Activated T-cell treated with anti-CD3 and anti-CD28 coated beads for 4 hours (primary cell): ENCODE data around the gene PPP2R2C.

Experiments
- DNase-seq: peaks from one replicate; pipeline ENCODE4 v3.0.0-alpha.2; 2020

PPP2R2C gene

DNA sequence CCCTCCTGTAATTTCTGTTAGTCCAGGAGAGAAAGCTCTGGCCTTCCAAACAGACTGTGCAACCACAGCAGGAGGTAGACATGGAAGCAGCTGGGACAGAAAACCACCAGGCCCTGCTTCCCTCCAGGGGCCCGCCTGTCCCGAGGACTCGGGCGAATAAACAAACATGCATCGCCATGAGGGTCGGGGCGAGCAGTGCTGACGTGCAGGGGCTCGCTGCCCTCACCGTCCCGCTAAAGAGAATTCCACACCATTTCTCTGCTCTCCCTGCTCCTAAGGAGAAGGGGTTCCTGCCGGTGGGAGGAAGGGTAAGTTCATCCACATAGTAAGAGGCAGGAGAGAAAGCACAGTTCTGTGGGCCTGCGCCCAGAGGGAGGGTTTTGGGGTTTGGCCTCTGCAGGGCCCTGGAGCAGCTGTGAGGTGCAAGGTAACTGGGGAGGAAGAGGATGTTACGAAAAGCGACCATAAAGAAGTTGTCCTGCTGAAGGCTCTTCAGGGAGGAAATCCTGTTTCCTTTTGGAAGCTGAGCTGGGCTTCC lies 147.9 kb downstream of the PPP2R2C start:
- DNase-seq = no peak

DNA sequence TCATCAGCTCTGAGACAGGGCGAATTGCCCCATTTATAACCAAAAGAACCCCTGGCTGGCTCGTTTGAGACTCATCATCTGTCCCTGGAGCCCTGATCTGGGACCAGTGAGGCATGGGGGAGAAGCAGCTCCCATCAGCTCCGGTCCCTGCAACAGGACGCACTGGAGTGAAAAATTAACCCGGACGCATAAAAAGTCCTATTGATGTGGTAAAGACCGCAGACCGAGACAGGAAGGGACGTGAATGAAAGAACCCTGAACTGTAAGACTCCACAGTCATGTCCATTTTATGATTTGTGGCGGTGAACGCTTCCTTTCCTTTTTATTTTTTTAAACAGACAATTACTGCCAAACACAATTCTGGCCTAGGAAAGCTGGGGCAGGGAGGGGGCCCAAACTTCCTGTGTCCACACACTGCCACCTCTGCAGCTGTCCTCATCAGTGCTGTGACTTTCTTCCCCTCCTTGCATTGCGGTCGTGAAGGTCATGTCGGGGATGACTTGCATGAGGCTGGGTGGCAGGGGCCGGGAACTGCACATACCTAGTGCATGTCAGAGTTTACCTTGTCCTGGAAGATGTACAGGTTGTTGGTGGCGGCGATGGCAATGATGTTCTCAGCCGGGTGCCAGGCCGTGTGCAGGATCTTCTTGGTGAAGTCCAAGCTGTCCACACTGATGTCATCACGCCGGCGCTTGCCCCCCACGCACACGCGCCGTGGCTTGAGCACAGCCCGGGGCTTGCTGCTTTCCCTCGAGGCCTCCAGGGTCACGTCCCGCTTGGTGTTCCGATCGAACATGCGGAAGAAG lies 149.4 kb downstream of the PPP2R2C start:
- DNase-seq = no peak

DNA sequence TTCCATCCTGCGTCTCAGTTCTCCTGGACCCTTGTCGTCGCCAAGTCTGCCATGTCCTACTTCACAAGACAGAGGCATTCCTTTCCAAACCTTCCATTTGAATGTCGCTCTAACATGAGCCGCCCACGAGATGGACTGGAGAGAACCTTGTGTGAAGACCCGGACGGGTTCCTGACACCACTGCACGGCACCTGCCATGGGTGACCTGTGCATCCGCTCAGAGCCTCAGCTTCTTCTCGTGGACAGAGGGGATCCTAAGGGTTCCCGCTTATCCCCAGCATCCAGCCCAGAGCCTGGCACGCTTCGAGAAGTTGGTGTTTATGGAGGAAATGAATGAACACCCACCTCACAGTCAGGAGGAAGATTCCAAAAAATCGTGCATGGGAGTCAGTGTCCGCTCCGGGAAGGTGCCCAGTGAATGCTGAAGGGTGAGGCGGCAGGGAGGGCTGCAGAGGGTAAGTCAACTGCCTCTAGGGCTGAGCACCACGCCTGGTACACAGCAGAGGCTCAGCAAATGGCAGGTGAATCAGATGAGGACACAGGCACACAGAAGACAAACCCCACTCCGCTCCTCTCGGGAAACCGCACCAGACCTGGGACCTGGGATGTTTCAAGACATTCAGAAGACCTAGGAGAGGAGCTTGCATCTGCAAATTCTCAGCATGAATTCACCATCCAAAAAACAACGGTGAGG lies 150.2 kb downstream of the PPP2R2C start:
- no peak for DNase-seq

DNA sequence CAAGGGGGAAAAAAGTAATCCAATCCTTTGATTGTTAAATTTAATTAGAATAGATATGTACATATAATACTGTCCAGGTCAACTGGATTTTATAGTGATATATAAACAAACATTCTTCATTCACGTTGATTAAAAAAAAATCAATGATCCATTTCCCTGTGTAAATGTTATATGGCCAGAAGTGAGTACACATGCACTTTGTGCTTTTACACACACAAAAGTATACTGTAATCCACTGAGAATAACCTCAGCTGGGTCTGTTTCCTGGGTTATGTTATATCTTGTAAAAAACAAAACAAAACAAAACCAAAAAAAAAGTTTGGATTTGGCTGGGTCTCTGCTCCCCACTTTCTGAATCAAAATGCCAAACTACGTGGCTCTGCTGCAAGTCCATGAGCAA lies 151.1 kb downstream of the PPP2R2C start:
- DNase-seq = no peak

DNA sequence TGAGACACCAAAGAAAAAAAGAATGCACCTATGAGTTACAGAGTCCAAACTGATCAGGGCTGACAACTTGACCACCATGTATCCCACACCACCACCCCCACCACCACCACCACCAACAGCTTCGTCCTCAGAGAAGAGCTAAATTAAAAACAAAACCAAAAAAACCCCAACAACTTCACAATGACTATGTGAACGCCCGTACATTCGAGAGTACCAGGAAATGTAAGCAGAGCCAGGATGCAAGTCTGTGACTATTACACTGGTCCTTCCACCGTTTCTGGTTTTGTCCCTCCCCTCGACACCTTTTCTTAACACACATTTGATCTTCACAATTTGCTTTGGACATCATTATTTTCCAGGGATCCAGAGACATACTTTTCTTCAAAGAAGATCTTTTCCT lies 151.8 kb downstream of the PPP2R2C start:
- DNase-seq = no peak

DNA sequence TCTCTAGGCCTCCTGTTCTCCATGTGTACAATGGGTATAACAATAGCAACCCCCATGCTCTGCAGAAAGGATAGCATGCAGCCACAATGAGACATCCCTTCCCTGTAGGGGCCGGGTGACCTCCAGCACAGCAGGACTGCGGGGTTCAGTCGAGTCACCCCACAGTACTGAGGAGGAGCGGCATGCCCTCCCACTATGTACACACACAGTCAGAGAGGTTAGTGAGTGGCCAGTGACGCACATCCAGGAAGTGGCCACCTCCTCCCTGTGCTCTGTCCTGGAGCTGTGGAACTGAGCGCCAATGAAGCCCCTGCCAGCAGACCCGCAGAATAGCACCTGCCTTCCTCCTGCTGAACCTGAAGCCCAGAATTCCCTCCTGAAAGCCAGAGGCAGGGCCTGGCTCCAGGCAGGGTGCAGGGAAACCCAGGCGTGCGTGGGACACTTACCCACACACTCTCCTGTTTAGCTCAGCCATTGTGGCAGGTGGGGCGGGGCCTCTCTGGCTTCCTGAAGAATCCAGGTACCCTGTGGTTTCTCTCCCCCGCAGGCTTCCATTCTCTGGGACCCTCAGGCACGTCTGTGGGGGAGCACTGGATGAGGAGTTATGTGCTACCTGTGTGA lies 152.8 kb downstream of the PPP2R2C start:
- no peak for DNase-seq

DNA sequence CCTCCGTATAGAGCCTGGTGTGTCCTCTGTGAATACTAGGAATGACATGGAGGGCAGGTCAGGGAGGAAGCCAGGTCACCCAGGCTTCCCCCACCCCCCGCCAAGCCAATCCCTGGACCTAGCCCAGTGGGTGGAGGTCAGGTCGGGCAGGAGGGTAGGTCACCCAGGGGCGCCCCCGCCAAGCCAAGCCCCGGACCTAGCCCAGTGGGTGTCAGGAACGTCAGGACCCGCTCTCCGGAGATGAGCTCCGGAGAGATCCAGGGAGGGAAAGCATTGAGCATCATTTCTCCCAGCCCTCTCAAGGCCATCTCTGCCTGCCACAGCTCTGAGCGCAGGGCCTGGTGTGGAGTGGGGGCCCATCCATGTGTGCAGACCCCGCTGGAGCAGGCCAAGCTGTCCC lies 154.2 kb downstream of the PPP2R2C start:
- no peak for DNase-seq

DNA sequence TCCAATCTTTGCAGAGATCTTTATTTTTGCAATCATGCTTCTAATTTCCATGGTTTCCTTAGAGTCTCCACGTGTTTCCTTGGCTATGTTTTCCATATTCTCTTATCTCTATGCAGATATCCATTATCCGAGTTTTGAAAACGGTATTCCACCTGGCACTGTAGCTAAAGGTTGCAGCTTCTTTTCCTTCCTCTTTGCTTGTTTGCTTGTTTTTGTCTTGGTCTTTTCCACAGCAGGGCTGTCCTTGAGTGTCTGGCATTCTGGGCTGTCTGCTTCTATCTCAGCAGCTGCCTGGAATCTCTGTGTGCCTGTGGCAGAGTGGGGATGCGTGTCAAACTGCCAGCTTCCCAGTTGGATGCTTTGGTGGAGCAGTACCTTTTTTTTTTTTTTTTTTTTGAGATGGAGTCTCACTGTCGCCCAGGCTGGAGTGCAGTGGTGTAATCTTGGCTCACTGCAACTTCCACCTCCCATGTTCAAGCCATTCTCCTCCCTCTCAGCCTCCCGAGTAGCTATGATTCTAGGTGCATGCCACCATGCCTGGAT lies 155.9 kb downstream of the PPP2R2C start:
- no peak for DNase-seq

DNA sequence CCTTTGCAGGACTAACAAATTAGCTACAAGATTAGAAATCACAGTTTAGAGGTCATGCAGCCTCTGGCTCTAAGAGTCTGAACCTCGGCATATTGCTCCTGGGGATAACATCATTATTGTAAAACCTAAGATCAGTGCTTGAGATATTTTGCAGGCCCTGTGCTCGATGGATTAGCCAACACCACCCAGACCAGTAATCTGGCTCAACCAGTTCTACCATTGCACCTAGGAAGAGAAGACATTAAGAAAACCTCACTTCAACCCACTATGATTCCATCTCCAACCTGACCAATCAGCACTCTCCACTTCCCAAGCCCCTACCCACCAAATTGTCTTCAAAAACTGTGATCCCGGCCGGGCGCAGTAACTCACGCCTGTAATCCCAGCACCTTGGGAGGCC lies 159.2 kb downstream of the PPP2R2C start:
- DNase-seq = no peak

DNA sequence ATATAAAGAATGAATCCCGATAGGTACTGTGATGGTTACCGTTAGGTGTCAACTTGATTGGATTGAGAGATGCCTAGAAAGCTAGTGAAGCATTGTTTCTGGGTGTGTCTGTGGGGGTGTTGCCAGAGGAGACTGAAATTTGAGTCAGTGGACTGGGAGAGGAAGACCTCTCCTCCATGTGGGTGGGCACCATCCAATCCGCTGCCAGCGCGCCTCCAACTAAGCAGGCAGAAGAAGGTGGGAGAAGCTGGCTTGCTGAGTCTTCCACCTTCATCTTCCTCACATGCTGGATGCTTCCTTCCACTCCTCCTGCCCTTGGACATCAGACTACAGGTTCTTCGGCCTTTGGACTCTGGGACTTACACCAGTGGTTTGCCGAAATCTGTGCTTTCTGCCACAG lies 162.6 kb downstream of the PPP2R2C start:
- no peak for DNase-seq

DNA sequence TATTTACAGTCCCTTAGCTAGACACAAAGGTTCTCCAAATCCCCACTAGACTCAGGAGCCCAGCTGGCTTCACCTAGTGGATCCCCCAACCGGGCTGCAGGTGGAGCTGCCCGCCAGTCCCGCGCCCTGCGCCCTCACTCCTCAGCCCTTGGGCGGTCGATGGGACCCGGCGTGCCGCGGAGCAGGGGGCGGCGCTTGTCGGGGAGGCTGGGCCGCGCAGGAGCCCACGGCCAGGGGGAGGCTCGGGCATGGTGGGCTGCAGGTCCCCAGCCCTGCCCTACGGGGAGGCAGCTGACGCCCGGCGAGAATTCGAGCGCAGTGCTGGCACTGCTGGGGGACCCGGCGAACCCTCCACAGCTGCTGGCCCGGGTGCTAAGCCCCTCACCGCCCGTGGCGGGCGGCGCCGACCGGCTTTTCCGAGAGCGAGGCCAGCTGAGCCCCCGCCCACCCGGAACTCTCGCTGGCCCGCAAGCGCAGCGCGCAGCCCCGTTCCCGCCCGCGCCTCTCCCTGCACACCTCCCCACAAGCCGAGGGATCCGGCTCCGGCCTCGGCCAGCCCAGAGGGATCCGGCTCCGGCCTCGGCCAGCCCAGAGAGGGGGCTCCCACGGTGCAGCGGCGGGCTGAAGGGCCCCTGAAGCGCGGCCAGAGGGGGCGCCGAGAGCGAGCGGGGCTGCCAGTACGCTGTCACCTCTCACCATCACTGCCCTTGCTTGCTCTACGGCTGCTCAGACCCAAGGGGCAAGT lies 163.3 kb downstream of the PPP2R2C start:
- DNase-seq = no peak

DNA sequence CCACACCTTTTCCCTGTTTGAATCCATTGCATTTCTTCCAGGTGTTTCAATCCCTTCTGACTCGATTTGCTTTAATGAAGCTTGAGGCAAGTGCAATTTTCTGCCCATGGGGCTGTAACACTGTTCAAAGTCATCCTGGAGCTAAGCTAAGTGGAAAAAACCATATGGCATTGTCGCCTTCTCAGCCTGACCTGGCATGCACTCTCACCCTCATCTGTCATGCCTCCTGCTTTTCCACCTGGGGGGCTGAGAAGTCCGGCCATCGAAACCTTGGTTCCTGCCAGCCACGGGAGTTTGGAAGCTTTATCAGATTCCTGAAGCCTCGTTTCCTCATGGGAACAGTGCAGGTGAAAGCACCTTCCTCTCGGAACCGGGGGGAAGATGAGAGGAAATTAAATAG lies 164.5 kb downstream of the PPP2R2C start:
- DNase-seq = no peak

DNA sequence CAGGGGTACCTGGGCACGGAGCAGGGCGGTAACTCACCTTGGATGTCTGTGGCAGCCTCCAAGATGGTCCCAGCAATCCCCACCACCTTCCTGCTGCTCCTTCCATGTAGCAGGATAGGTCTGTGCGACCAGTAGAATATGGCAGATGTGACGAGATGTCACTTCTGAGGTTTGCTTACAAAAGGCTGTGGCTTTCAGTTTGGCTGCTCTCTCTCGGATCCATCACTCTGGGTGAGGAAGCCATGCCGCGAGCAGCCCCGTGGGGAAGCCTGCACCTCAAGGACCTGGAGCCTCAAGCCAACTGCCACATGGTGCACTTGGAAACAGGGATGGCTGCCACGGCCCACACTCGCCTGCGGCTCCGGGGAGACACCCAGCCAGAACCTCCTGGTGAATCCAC lies 165.2 kb downstream of the PPP2R2C start:
- no peak for DNase-seq

DNA sequence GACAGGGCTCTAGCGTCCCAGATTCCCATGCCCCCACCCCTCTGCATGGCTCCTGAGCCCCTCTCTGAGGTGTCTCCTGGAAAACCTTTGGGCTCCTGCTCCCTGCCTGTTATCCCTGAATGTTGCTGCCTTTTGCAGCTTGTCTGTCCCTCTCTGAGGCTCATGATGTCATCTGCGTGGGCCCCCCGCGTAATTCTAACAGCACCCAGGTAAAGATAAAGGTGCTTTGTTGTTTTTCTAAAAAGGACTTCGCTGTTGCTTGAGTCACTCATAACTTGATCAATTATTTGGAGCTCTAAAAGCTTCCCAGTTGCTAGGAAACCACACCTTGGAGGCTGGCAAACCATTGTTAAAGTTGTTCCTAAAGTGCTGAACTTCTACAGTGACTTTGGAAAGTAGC lies 166.1 kb downstream of the PPP2R2C start:
- no peak for DNase-seq

DNA sequence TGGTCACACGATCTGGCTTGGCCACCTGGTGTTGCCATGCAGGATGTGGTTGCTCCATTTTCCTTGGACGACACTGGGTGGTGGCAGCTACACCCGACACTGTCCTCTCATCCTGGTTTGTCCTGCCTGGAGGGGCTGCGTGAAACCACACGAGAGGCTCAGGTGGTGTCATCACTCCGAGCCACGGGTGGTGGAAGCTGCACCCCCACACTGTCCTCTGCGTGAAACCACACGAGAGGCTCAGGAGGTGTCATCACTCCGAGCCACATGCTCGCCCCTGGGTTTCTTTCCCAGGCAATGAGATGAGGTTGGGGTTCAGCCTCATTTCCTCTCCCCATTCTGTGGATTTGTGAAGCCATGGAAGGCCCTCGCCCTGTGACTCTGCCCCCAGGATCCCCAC lies 168.5 kb downstream of the PPP2R2C start:
- no peak for DNase-seq

DNA sequence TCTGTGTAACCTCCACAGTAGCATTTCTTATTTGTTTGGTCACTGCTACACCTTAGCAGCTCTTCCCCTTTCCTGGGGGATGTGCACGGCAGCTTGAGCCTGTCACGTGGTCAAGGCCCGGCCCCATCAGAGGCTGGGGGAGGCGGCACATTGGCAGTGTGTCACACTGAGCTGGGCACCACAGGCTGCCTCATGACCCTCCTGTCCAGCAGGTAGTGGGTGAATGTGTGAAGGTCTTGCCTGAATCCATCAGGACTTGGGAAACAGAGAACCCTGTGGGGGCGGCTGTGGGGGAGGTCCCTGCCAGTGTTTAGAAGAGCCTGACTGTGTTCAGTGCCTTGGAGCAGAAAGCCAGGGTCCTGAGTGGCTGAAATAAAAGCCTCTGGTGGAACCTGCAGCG lies 169.5 kb downstream of the PPP2R2C start:
- DNase-seq = no peak

DNA sequence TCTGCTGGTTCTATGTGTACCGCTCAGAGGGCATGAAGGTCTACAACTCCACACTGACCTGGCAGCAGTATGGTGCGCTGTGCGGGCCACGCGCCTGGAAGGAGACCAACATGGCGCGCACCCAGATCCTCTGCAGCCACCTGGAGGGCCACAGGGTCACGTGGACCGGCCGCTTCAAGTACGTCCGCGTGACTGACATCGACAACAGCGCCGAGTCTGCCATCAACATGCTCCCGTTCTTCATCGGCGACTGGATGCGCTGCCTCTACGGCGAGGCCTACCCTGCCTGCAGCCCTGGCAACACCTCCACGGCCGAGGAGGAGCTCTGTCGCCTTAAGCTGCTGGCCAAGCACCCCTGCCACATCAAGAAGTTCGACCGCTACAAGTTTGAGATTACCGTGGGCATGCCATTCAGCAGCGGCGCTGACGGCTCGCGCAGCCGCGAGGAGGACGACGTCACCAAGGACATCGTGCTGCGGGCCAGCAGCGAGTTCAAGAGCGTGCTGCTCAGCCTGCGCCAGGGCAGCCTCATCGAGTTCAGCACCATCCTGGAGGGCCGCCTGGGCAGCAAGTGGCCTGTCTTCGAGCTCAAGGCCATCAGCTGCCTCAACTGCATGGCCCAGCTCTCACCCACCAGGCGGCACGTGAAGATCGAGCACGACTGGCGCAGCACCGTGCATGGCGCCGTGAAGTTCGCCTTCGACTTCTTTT lies 170.5 kb downstream of the PPP2R2C start:
- no peak for DNase-seq

DNA sequence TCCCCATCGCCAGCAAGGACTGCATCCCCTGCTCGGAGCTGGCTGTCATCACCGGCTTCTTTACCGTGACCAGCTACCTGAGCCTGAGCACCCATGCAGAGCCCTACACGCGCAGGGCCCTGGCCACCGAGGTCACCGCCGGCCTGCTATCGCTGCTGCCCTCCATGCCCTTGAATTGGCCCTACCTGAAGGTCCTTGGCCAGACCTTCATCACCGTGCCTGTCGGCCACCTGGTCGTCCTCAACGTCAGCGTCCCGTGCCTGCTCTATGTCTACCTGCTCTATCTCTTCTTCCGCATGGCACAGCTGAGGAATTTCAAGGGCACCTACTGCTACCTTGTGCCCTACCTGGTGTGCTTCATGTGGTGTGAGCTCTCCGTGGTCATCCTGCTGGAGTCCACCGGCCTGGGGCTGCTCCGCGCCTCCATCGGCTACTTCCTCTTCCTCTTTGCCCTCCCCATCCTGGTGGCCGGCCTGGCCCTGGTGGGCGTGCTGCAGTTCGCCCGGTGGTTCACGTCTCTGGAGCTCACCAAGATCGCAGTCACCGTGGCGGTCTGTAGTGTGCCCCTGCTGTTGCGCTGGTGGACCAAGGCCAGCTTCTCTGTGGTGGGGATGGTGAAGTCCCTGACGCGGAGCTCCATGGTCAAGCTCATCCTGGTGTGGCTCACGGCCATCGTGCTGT lies 171.2 kb downstream of the PPP2R2C start:
- no peak for DNase-seq

DNA sequence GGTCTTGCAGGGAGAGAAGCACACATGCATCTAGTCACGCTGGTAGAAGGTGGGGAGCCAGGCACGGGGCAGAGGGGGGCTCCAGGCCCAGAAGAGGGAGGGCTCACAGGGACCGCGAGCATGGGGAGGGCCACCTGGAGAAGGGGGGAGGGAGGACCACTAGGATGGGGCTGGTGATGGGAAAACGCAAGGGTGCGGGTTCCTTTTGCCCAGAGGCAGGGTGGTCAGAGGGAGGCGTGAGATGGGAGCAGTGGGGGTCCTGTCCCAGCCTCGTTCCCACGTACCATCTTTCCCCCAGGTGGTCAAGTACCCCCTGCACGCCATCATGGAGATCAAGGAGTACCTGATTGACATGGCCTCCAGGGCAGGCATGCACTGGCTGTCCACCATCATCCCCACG lies 172.1 kb downstream of the PPP2R2C start:
- DNase-seq = no peak

DNA sequence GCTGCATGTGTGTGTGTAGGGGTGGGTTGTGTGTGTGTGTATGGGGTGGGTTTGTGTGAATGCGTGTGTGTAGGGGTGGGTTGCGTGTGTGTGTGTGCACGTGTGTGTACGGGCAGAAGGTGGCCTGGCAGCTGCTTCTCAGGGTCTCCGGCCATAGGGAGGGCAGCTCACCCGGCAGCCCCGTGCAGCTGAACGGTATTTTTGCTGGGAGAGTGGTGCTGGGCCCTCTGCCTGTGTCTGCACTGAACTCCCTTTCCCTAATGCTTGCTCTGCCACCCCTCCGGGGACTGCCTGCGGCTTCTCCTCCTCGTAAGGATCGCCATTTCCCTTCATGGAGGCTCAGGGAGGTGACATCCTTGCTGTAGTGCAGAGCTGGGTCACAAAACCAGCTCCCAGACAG lies 172.5 kb downstream of the PPP2R2C start:
- no peak for DNase-seq

DNA sequence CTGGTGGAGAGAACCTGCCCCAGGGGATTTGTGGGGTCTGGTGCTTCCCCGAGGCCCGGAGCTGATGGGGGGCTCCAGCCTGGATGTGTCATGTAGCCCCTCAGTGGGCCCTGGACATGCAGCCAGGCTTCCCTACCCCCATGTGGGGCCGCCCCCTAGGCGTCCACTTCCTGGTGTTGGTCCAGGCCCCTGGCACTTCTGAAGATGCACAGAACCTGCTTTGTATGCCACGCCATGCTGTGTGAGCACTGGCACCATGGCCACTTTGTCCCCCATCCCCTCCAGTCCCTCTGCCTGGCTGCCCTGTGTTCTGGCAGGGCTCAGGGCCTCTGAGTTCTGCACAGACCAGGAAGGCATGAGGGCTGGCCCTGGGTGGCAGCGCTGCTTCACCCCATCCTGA lies 173.6 kb downstream of the PPP2R2C start:
- no peak for DNase-seq

DNA sequence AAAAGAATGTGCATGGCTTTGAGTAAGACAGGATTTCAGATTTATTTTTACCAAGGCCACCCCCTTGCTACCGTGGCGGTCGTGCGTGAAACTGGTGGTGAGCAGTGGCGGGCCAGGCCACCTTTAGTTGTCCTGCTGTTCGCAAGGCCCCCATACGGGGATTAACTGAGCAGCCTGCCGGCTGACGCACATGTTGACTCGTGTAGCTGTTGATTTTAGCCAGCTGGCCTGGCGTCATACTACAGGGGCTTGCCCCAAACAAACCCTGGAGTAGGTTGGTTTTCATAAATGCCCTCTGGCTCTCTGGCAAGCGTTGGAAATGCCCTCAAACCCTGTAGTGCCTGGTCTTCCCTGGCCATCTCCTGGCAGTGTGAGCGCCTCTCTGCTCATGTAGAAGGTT lies 174.4 kb downstream of the PPP2R2C start:
- DNase-seq = no peak
